IPS-15b (cell line): ENCODE results near the gene AGGF1.
"Not testable (repeated sequence)": the region's sequence is repeated elsewhere in the genome, so short reads cannot be mapped to it uniquely, and the experiment has no call there.

Source experiments
- H3K27me3 ChIP-seq: one replicate; pipeline ENCODE4 v1.6.1; 2013; ENCODE audit warnings: low read length; ENCODE audit not compliant: control insufficient read depth, insufficient read depth
- H3K36me3 ChIP-seq: one replicate; pipeline ENCODE4 v1.6.1; 2013; ENCODE audit warnings: low read length; ENCODE audit not compliant: control insufficient read depth, insufficient read depth
- H3K4me1 ChIP-seq: one replicate; pipeline ENCODE4 v1.6.1; 2013; ENCODE audit warnings: mild to moderate bottlenecking, low read length; ENCODE audit not compliant: control insufficient read depth, insufficient read depth
- H3K4me3 ChIP-seq: one replicate; pipeline ENCODE4 v1.5.1; 2013; ENCODE audit warnings: low read depth, low read length
- H3K9ac ChIP-seq: one replicate; pipeline ENCODE4 v1.6.1; 2013; ENCODE audit warnings: low read depth, mild to moderate bottlenecking, low read length
- H3K9me3 ChIP-seq: one replicate; pipeline ENCODE4 v1.6.1; 2013; ENCODE audit warnings: mild to moderate bottlenecking, low read length; ENCODE audit not compliant: control insufficient read depth, insufficient read depth

Gene AGGF1

GRCh38 chr5:77074745-77075144 is 44.5 kb downstream of the AGGF1 start:
- no peak overlapping the region for H3K9ac ChIP-seq
- no peak overlapping the region for H3K4me3 ChIP-seq
- peaks cover 2% of the 10 kb centered on the region for H3K4me1 ChIP-seq
- H3K27me3 ChIP-seq: peaks cover 14% of the 10 kb centered on the region
- H3K36me3 ChIP-seq: no peaks in the 10 kb centered on the region
- H3K9me3 ChIP-seq: no peaks in the 10 kb centered on the region

GRCh38 chr5:77076961-77077828 is 47.0 kb downstream of the AGGF1 start:
- peaks cover 14% of the 10 kb centered on the region for H3K27me3 ChIP-seq
- no peaks in the 10 kb centered on the region for H3K36me3 ChIP-seq
- no peak overlapping the region for H3K9ac ChIP-seq
- H3K4me1 ChIP-seq: peaks cover 2% of the 10 kb centered on the region
- peak overlapping the region; percentile 72 for H3K4me3 ChIP-seq
- H3K9me3 ChIP-seq: no peaks in the 10 kb centered on the region

GRCh38 chr5:77077829-77078176 is 47.6 kb downstream of the AGGF1 start:
- Histone ChIP-seq H3K36me3 (no peaks in the 10 kb centered on the region), H3K27me3 (peaks cover 14% of the 10 kb centered on the region), H3K4me3 (peak overlapping the region; percentile 72), H3K9ac (no peak overlapping the region), H3K4me1 (peaks cover 2% of the 10 kb centered on the region), H3K9me3 (no peaks in the 10 kb centered on the region)

GRCh38 chr5:77080479-77080878 is 50.3 kb downstream of the AGGF1 start:
- H3K9ac ChIP-seq, H3K36me3 ChIP-seq, H3K4me1 ChIP-seq, H3K4me3 ChIP-seq, H3K9me3 ChIP-seq: not testable (repeated sequence)
- peaks cover 14% of the 10 kb centered on the region for H3K27me3 ChIP-seq

GRCh38 chr5:77080905-77081304 is 50.7 kb downstream of the AGGF1 start:
- H3K9me3 ChIP-seq: no peaks in the 10 kb centered on the region
- peaks cover 14% of the 10 kb centered on the region for H3K27me3 ChIP-seq
- H3K36me3 ChIP-seq: no peaks in the 10 kb centered on the region
- no peak overlapping the region for H3K9ac ChIP-seq
- H3K4me3 ChIP-seq: no peak overlapping the region
- peaks cover 6% of the 10 kb centered on the region for H3K4me1 ChIP-seq

GRCh38 chr5:77082280-77082679 is 52.1 kb downstream of the AGGF1 start:
- Histone ChIP-seq H3K9ac (no peak overlapping the region), H3K36me3 (no peaks in the 10 kb centered on the region)

GRCh38 chr5:77083088-77083487 is 52.9 kb downstream of the AGGF1 start:
- Histone ChIP-seq H3K36me3 (no peaks in the 10 kb centered on the region), H3K9ac (no peak overlapping the region), H3K4me3 (no peak overlapping the region), H3K27me3 (peaks cover 5% of the 10 kb centered on the region), H3K9me3 (no peaks in the 10 kb centered on the region), H3K4me1 (peaks cover 10% of the 10 kb centered on the region)

More at GRCh38 chr5:77082280-77082679, 52.1 kb downstream of the AGGF1 start:
- Histone ChIP-seq H3K9me3 (no peaks in the 10 kb centered on the region), H3K27me3 (peaks cover 6% of the 10 kb centered on the region), H3K4me1 (peaks cover 6% of the 10 kb centered on the region), H3K4me3 (no peak overlapping the region)

GRCh38 chr5:77086368-77086688 is 56.1 kb downstream of the AGGF1 start:
- Histone ChIP-seq H3K4me1 (peaks cover 12% of the 10 kb centered on the region), H3K9ac (peak overlapping the region; percentile 97), H3K4me3 (peak overlapping the region; percentile 89), H3K36me3 (no peaks in the 10 kb centered on the region), H3K27me3 (no peaks in the 10 kb centered on the region), H3K9me3 (no peaks in the 10 kb centered on the region)

GRCh38 chr5:77086689-77087483 is 56.7 kb downstream of the AGGF1 start, which contains the start of gene ZBED3:
Gene ZBED3, minus strand, starts transcription at chr5:77087285. Its CDS starts 9,407 bp downstream, at chr5:77077878.
- Histone ChIP-seq H3K9me3 (no peaks in the 10 kb centered on the region), H3K4me3 (peak within 1 kb of the TSS; percentile 89), H3K36me3 (no peaks in the 10 kb centered on the region), H3K27me3 (no peaks in the 10 kb centered on the region), H3K9ac (peak within 1 kb of the TSS; percentile 97), H3K4me1 (peaks cover 12% of the 10 kb centered on the region)

- peak overlapping the region; percentile 97 for H3K9ac ChIP-seq
- H3K4me1 ChIP-seq: peaks cover 12% of the 10 kb centered on the region
Measured at GRCh38 chr5:77087484-77088261, 57.5 kb downstream of the AGGF1 start.

GRCh38 chr5:77095189-77095588 is 65.0 kb downstream of the AGGF1 start:
- no peak overlapping the region for H3K9ac ChIP-seq
- no peaks in the 10 kb centered on the region for H3K4me1 ChIP-seq
- H3K9me3 ChIP-seq: no peaks in the 10 kb centered on the region
- H3K4me3 ChIP-seq: no peak overlapping the region
- H3K36me3 ChIP-seq: no peaks in the 10 kb centered on the region
- no peaks in the 10 kb centered on the region for H3K27me3 ChIP-seq

More at GRCh38 chr5:77087484-77088261, 57.5 kb downstream of the AGGF1 start:
- no peaks in the 10 kb centered on the region for H3K9me3 ChIP-seq
- peak overlapping the region; percentile 89 for H3K4me3 ChIP-seq
- no peaks in the 10 kb centered on the region for H3K27me3 ChIP-seq
- no peaks in the 10 kb centered on the region for H3K36me3 ChIP-seq
